ENCODE results near the gene EHBP1. TPM values are rescaled to one million over a fixed set of nuclear protein-coding genes. Genes with fewer than 3 reads are reported as not detected.

EHBP1 gene
- total RNA-seq, 1 donor from 2014 or later, result 45.8 TPM

DNA sequence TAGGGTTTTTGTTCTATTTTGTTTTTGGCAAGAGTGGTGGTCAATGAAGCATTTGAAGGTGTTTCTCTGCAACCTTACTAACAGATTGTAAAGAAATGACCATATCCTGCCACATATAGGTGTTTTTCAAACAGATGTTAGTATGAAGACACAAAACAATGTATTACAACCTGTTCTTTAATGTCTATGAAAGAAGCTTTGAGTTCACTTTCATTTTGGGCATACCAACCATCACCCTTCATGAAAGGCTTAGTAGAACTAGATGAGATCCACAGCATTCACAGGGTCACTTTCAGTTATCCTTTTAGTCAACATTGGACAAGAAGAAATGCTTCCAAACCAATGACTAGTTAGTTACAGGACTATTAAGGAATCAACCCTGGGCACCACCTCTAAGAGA, 95.1 kb downstream of the EHBP1 start:
- Histone ChIP-seq H3K9me3 (no peaks in the 10 kb centered on the region), H3K4me3 (no peak overlapping the region), H3K36me3 (no peaks in the 10 kb centered on the region), H3K4me1 (no peaks in the 10 kb centered on the region), H3K27ac (no peak overlapping the region), H3K27me3 (ENCODE audit: low read depth) (no peaks in the 10 kb centered on the region)
- TF ChIP-seq, protein P1, sequence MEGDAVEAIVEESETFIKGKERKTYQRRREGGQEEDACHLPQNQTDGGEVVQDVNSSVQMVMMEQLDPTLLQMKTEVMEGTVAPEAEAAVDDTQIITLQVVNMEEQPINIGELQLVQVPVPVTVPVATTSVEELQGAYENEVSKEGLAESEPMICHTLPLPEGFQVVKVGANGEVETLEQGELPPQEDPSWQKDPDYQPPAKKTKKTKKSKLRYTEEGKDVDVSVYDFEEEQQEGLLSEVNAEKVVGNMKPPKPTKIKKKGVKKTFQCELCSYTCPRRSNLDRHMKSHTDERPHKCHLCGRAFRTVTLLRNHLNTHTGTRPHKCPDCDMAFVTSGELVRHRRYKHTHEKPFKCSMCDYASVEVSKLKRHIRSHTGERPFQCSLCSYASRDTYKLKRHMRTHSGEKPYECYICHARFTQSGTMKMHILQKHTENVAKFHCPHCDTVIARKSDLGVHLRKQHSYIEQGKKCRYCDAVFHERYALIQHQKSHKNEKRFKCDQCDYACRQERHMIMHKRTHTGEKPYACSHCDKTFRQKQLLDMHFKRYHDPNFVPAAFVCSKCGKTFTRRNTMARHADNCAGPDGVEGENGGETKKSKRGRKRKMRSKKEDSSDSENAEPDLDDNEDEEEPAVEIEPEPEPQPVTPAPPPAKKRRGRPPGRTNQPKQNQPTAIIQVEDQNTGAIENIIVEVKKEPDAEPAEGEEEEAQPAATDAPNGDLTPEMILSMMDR (IDR thresholded peaks at IDR 0.05), result no peak
- intact Hi-C loops (cut with DNase I), result no loop called here
- ATAC-seq (no peak), DNase-seq (no peak)

DNA sequence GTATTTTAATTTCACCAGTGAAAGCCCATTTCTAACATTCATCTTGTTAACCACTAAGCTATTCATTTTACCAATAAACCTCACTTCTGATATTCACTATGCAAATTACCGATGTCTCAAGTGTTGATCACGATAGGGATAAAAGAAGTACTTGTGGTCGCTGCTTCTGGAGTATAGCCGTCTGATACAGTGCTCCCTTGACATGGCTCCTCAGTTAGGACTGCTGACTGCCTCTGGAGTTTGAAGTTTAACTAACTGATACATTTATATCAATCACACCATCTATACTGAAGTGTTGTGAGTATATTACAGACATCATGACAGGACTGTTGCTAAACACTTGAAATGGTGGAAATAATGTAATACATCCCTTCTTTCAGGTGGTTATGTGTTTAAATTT, 95.6 kb downstream of the EHBP1 start:
- H3K27me3 ChIP-seq (ENCODE audit: low read depth), result no peaks in the 10 kb centered on the region
- DNase-seq (no peak), ATAC-seq (no peak)
- no peaks in the 10 kb centered on the region for H3K36me3 ChIP-seq
- no peaks in the 10 kb centered on the region for H3K4me1 ChIP-seq
- TF ChIP-seq, protein P1 (IDR thresholded peaks at IDR 0.05), result no peak
- no peaks in the 10 kb centered on the region for H3K9me3 ChIP-seq
- intact Hi-C loops (cut with DNase I), result no loop called here
- H3K4me3 ChIP-seq, result no peak overlapping the region
- H3K27ac ChIP-seq, result no peak overlapping the region

DNA sequence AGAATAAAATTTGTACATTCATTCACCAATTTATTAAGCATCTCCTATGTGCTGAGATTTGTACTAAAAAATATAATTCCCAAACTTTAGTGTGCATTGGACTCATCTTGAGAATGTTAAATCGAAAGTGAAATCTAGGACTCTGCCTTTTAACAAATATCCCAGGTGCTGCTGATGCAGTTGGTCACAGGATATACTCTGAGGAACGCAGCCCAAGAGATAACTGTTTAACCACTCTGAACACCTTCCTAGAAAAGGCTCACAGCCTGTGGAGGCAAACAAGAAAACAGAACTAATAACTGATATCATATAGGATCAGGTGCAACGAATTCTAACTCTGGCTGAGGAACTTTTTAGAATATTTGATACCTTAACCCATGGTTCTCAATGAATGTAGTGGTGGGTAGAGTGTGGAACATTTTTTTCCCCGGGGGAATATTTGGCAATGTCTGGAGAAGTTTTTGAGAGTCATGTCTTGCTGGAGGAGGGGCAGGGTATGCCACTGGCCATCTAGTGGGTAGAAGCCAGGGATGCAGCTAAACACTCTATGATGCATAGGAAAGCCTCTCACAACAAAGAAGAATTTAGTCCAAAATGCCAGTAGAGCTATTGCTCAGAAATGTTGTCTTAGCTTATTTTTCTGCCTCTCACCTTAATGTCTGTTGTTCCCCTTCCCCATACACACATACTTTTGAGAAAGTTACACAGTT, 96.5 kb downstream of the EHBP1 start:
- no peak for DNase-seq
- Histone ChIP-seq H3K27ac (no peak overlapping the region), H3K36me3 (no peaks in the 10 kb centered on the region), H3K4me1 (no peaks in the 10 kb centered on the region), H3K4me3 (no peak overlapping the region), H3K27me3 (ENCODE audit: low read depth) (no peaks in the 10 kb centered on the region), H3K9me3 (no peaks in the 10 kb centered on the region)
- no peak for ATAC-seq
- TF ChIP-seq, protein P1 (IDR thresholded peaks at IDR 0.05), result no peak
- intact Hi-C loops (cut with DNase I), result no loop called here

DNA sequence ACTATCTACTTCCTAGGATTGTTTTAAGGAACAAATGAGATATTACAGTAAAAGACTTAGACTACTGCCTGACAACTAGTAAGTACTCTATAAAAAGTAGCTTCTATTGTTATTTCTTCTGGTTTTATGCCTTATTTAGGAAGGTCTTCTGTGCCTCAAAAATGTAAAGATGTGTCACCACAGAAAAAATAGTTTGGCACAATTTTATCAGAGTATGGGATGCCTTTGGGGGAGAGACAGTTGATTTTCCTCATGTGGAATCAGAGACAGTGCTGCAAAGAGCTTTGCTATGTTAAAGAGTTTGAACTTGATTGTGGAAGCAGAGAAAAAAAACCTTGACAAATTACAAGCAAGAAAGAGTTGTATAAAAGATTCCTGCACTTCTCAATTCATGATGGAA, 98.4 kb downstream of the EHBP1 start:
- Histone ChIP-seq H3K9me3 (no peaks in the 10 kb centered on the region), H3K27me3 (ENCODE audit: low read depth) (no peaks in the 10 kb centered on the region), H3K36me3 (no peaks in the 10 kb centered on the region), H3K4me1 (no peaks in the 10 kb centered on the region), H3K27ac (no peak overlapping the region), H3K4me3 (no peak overlapping the region)
- TF ChIP-seq, protein P1 (IDR thresholded peaks at IDR 0.05), result no peak
- intact Hi-C loops (cut with DNase I), result no loop called here
- no peak for DNase-seq
- no peak for ATAC-seq

DNA sequence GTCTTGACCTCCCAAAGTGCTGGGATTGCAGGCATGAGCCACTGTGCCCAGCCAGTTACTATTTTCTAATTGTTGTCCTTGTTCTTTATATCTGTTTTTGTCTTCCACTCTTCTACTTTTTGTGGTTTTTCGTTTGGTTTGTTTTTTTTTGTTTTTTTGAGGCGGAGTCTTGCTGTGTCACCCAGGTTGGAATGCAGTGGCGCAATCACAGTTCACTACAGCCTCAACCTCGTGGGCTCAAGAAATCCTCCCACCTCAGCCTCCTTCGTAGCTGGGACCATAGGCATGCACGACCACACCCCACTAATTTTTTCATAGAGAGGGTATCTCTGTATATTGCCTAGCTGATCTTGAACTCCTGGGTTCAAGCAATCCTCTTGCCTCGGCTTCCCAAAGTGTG, 100.7 kb downstream of the EHBP1 start:
- Histone ChIP-seq H3K27ac (no peak overlapping the region), H3K27me3 (ENCODE audit: low read depth) (no peaks in the 10 kb centered on the region), H3K4me1 (no peaks in the 10 kb centered on the region), H3K4me3 (no peak overlapping the region), H3K36me3 (no peaks in the 10 kb centered on the region), H3K9me3 (no peaks in the 10 kb centered on the region)
- DNase-seq (no peak), ATAC-seq (no peak)
- intact Hi-C loops (cut with DNase I), result no loop called here
- TF ChIP-seq, protein P1 (IDR thresholded peaks at IDR 0.05), result no peak

All from lower lobe of right lung (tissue), 2 donors.